ENCODE results near the gene TRPV4. TPM values are rescaled to one million over a fixed set of nuclear protein-coding genes. Genes with fewer than 3 reads are reported as not detected.

The TRPV4 gene
- total RNA-seq, 6 experiments from 2014 or later = 5.3 to 10.3 (median 6.7) TPM

- TF ChIP-seq POLR2A (IDR thresholded peaks at IDR 0.05) (no peak), CTCF (IDR thresholded peaks at IDR 0.05) (no peak)
- DNase-seq (no peak), ATAC-seq (no peak)
- Histone ChIP-seq H3K9me3 (no peaks in the 10 kb centered on the region), H3K36me3 (peaks cover 0 to 21% (median 0%) of the 10 kb centered on the region in 4 donors), H3K4me3 (no peak overlapping the region), H3K4me1 (no peaks in the 10 kb centered on the region), H3K27ac (no peak overlapping the region), H3K27me3 (no peaks in the 10 kb centered on the region)
- intact Hi-C loops (cut with DNase I) = no loop called here
- WGBS (ENCODE audit: insufficient coverage, low coverage, low lambda C conversion rate, missing lambda C conversion rate) = no CpG with 5 or more reads among the region's 1 CpG
Measured at GRCh38 chr12:109789526-109790048, 43.6 kb downstream of the TRPV4 start.

DNA sequence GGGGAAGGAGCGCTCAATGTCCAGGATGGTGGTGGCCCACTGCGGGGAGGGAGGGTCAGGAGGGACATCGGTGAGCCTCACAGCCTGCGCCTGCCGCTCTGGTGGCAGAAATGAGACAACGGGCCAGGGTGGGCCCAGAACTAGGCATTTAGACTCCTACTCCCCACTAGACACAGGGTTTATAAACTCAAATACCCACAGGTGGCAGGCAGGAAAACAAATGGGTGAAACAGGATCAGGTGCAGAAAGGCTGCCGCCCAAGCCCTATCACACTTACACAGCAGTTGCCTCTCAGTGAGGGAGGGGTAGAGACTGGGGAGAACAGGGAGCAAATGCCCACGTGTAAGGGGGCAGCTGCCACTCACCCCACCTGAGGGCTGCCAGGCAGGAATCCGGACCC, 46.4 kb downstream of the TRPV4 start:
- H3K4me1 ChIP-seq = no peaks in the 10 kb centered on the region
- 94% methylated on average over 6 of the region's 9 CpGs for WGBS (ENCODE audit: insufficient coverage, low coverage, low lambda C conversion rate, missing lambda C conversion rate)
- H3K36me3 ChIP-seq = peaks cover 0 to 21% (median 4%) of the 10 kb centered on the region in 4 donors
- H3K27ac ChIP-seq = no peak overlapping the region
- intact Hi-C loops (cut with DNase I) = no loop called here
- no peak for DNase-seq
- no peak for ATAC-seq
- H3K9me3 ChIP-seq = no peaks in the 10 kb centered on the region
- no peaks in the 10 kb centered on the region for H3K27me3 ChIP-seq
- TF ChIP-seq POLR2A (IDR thresholded peaks at IDR 0.05) (no peak), CTCF (IDR thresholded peaks at IDR 0.05) (no peak)
- H3K4me3 ChIP-seq = no peak overlapping the region

- no peak overlapping the region for H3K27ac ChIP-seq
- TF ChIP-seq POLR2A (IDR thresholded peaks at IDR 0.05) (no peak), CTCF (IDR thresholded peaks at IDR 0.05) (no peak)
- H3K4me3 ChIP-seq = no peak overlapping the region
- ATAC-seq (no peak), DNase-seq (no peak)
- no peaks in the 10 kb centered on the region for H3K4me1 ChIP-seq
- no peaks in the 10 kb centered on the region for H3K9me3 ChIP-seq
- peaks cover 0 to 21% (median 4%) of the 10 kb centered on the region in 4 donors for H3K36me3 ChIP-seq
- 61% methylated on average over 3 of the region's 4 CpGs for WGBS (ENCODE audit: insufficient coverage, low coverage, low lambda C conversion rate, missing lambda C conversion rate)
- H3K27me3 ChIP-seq = no peaks in the 10 kb centered on the region
- intact Hi-C loops (cut with DNase I) = no loop called here
Measured at GRCh38 chr12:109785854-109786253, 47.3 kb downstream of the TRPV4 start.

GRCh38 chr12:109783965-109784244, 49.3 kb downstream of the TRPV4 start:
- H3K27ac ChIP-seq = no peak overlapping the region
- ATAC-seq (no peak), DNase-seq (no peak)
- H3K36me3 ChIP-seq = peaks cover 0 to 21% (median 4%) of the 10 kb centered on the region in 4 donors
- 83% methylated on average over 4 of the region's 8 CpGs for WGBS (ENCODE audit: insufficient coverage, low coverage, low lambda C conversion rate, missing lambda C conversion rate)
- TF ChIP-seq CTCF (IDR thresholded peaks at IDR 0.05) (no peak), POLR2A (IDR thresholded peaks at IDR 0.05) (no peak)
- H3K9me3 ChIP-seq = no peaks in the 10 kb centered on the region
- H3K27me3 ChIP-seq = no peaks in the 10 kb centered on the region
- H3K4me1 ChIP-seq = no peaks in the 10 kb centered on the region
- no peak overlapping the region for H3K4me3 ChIP-seq
- intact Hi-C loops (cut with DNase I) = no loop called here
